Sigmoid colon (tissue), 7 donors: ENCODE data around the gene EPHA4. TPM values are rescaled to one million over a fixed set of nuclear protein-coding genes. Genes with fewer than 3 reads are reported as not detected.

Experiments used
- DNase-seq: peaks from one replicate; pipeline ENCODE4 v3.0.0-alpha.2; 2019
- H3K27ac ChIP-seq, 4 donors: fragments of 200-600 bp; sonication (generic); one replicate each; pipeline ENCODE4 v1.5.1; 2016 to 2019; ENCODE audit warnings: mild to moderate bottlenecking in 1 of 4
- H3K27me3 ChIP-seq, 3 donors: fragments of 200-600 bp; sonication (generic); one replicate each; pipeline ENCODE4 v1.5.1; 2019; ENCODE audit warnings: mild to moderate bottlenecking in 1 of 3
- H3K36me3 ChIP-seq, 4 donors: fragments of 200-600 bp; sonication (generic); one replicate each; pipeline ENCODE4 v1.5.1; 2016 to 2019
- H3K4me1 ChIP-seq, 4 donors: fragments of 200-600 bp; sonication (generic); one replicate each; pipeline ENCODE4 v1.5.1; 2017 to 2019
- H3K4me3 ChIP-seq, 4 donors: fragments of 200-600 bp; sonication (generic); one replicate each; pipeline ENCODE4 v1.5.1; 2017 to 2019; ENCODE audit warnings: mild to moderate bottlenecking in 2 of 4, moderate library complexity in 1 of 4
- H3K9me3 ChIP-seq, 4 donors: fragments of 200-600 bp in 3 of 4; sonication (generic) in 3 of 4; one replicate each; pipeline versions ENCODE4 v1.5.1 to v1.6.1; 2013 to 2019
- CTCF ChIP-seq, 4 experiments: fragments of 450-650 bp in 3 of 4; fragments of 200-600 bp in 1 of 4; IDR thresholded peaks; one replicate each; pipeline ENCODE4 v1.5.1; 2016 to 2019; ENCODE audit warnings: antibody characterized with exemption in 4 of 4, mild to moderate bottlenecking in 3 of 4, moderate library complexity in 2 of 4
- EP300 ChIP-seq, 4 donors: sonication (generic); formaldehyde crosslinking; IDR thresholded peaks; one replicate each; pipeline ENCODE4 v1.6.1; 2017; ENCODE audit warnings: antibody characterized with exemption in 4 of 4
- POLR2A ChIP-seq, 2 donors: fragments of 450-650 bp; IDR thresholded peaks; one replicate each; pipeline ENCODE4 v1.6.1; 2016; ENCODE audit warnings: antibody characterized with exemption in 2 of 2, mild to moderate bottlenecking in 2 of 2, moderate library complexity in 2 of 2
- POLR2AphosphoS5 ChIP-seq, 4 donors: sonication (generic); formaldehyde crosslinking; IDR thresholded peaks; one replicate each; pipeline ENCODE4 v1.6.1; 2017; ENCODE audit warnings: antibody characterized with exemption in 4 of 4
- WGBS, 2 donors: extraction: QIAGEN DNeasy Blood & Tissue Kit; methylation state at CpG; one replicate each; pipeline ENCODE4 v1.1.7; 2013; 5-methylcytosine and 5-hydroxymethylcytosine counted together
- intact Hi-C: fragments of 100-400 bp; cut with DNase I; formaldehyde crosslinking; loops from one replicate; pipeline ENCODE4 v1.15.1; 2023
- polyA plus RNA-seq, 3 donors: library from polyadenylated mRNA; stranded (reverse); fragments of 200-250 nt; gene quantifications; one replicate each; pipeline ENCODE4 v1.2.3, GENCODE V29; 2013
- total RNA-seq, 4 donors: library from RNA; depleted of rRNA; stranded (reverse); fragments of >200 nt; gene quantifications; one replicate each; pipeline ENCODE4 v1.1.0, GENCODE V29; 2016
- donor health status: healthy with polysubstance abuse.
- donor health status: Bipolar disorder and iron deficiency.
- donor health status: healthy.

EPHA4 gene
- total and polyA plus RNA-seq, 7 donors: 1.2 to 50.7 (median 26.9) TPM

- Histone ChIP-seq H3K9me3 (no peaks in the 10 kb centered on the region), H3K4me3 (no peak overlapping the region), H3K4me1 (peaks cover 0 to 15% (median 12%) of the 10 kb centered on the region in 4 donors), H3K27me3 (no peaks in the 10 kb centered on the region), H3K27ac (no peak overlapping the region), H3K36me3 (peaks cover 0 to 4% (median 0%) of the 10 kb centered on the region in 4 donors)
- intact Hi-C loops: no loop called here
- TF ChIP-seq POLR2AphosphoS5 (IDR thresholded peaks at IDR 0.05): no peak
- no peak for TF ChIP-seq POLR2A (IDR thresholded peaks at IDR 0.05)
- TF ChIP-seq CTCF (IDR thresholded peaks at IDR 0.05): no peak
- no peak for TF ChIP-seq EP300 (IDR thresholded peaks at IDR 0.05)
- no peak for DNase-seq
- 91 to 95% methylated on average over 5 of the region's 5 CpGs for WGBS, 2 donors
These were observed 86.6 kb downstream of the EPHA4 start for GRCh38 chr2:221485503-221485870.

GRCh38 chr2:221484761-221485502 lies 87.2 kb downstream of the EPHA4 start:
- no peak for TF ChIP-seq POLR2AphosphoS5 (IDR thresholded peaks at IDR 0.05)

GRCh38 chr2:221482666-221483455 lies 89.2 kb downstream of the EPHA4 start:
- H3K4me3 ChIP-seq: no peak overlapping the region
- DNase-seq: no peak
- H3K4me1 ChIP-seq: peaks cover 0 to 16% (median 11%) of the 10 kb centered on the region in 4 donors
- no peaks in the 10 kb centered on the region for H3K27me3 ChIP-seq
- WGBS, 2 donors: 83 to 86% methylated on average over 12 of the region's 12 CpGs
- intact Hi-C loops: no loop called here
- no peak overlapping the region for H3K27ac ChIP-seq
- peaks cover 0 to 4% (median 0%) of the 10 kb centered on the region in 4 donors for H3K36me3 ChIP-seq
- TF ChIP-seq POLR2A (IDR thresholded peaks at IDR 0.05) (no peak), EP300 (IDR thresholded peaks at IDR 0.05) (no peak), CTCF (IDR thresholded peaks at IDR 0.05) (no peak)
- H3K9me3 ChIP-seq: no peaks in the 10 kb centered on the region

More at GRCh38 chr2:221484761-221485502, 87.2 kb downstream of the EPHA4 start:
- no peak overlapping the region for H3K4me3 ChIP-seq
- H3K4me1 ChIP-seq: peaks cover 0 to 14% (median 12%) of the 10 kb centered on the region in 4 donors
- intact Hi-C loops: no loop called here
- H3K36me3 ChIP-seq: peaks cover 0 to 4% (median 0%) of the 10 kb centered on the region in 4 donors
- WGBS, 2 donors: 96% methylated on average over 8 of the region's 8 CpGs
- no peak for DNase-seq
- H3K9me3 ChIP-seq: no peaks in the 10 kb centered on the region
- H3K27me3 ChIP-seq: no peaks in the 10 kb centered on the region
- H3K27ac ChIP-seq: no peak overlapping the region

- WGBS, 2 donors: 95 to 96% methylated on average over 3 of the region's 3 CpGs
These were observed 91.3 kb downstream of the EPHA4 start for GRCh38 chr2:221480821-221481220.

More at GRCh38 chr2:221480821-221481220, 91.3 kb downstream of the EPHA4 start:
- H3K9me3 ChIP-seq: no peaks in the 10 kb centered on the region
- H3K4me3 ChIP-seq: no peak overlapping the region
- TF ChIP-seq CTCF (IDR thresholded peaks at IDR 0.05): no peak
- TF ChIP-seq POLR2AphosphoS5 (IDR thresholded peaks at IDR 0.05): no peak
- no peak for TF ChIP-seq EP300 (IDR thresholded peaks at IDR 0.05)
- TF ChIP-seq POLR2A (IDR thresholded peaks at IDR 0.05): no peak
- no peaks in the 10 kb centered on the region for H3K27me3 ChIP-seq
- intact Hi-C loops: no loop called here
- H3K4me1 ChIP-seq: peaks cover 0 to 17% (median 13%) of the 10 kb centered on the region in 4 donors
- no peak for DNase-seq
- H3K27ac ChIP-seq: no peak overlapping the region
- peaks cover 0 to 4% (median 0%) of the 10 kb centered on the region in 4 donors for H3K36me3 ChIP-seq
